Upper lobe of right lung (tissue), 1 donor: ENCODE measurements around the gene METAP1. TPM values are rescaled to one million over a fixed set of nuclear protein-coding genes. Genes with fewer than 3 reads are reported as not detected.

ENCODE experiments used
- ATAC-seq: fragments of 200-7000 bp; cut with Tn5 transposase; one replicate; pipeline ENCODE4 v1.9.1; 2020; ENCODE audit warnings: mild to moderate bottlenecking, moderate library complexity
- DNase-seq: peaks from one replicate; pipeline ENCODE4 v3.0.0-alpha.2; 2020
- H3K27ac ChIP-seq: fragments of 200-600 bp; one replicate; pipeline ENCODE4 v1.8.0; 2022
- H3K27me3 ChIP-seq: fragments of 200-600 bp; one replicate; pipeline ENCODE4 v1.8.0; 2022; ENCODE audit warnings: mild to moderate bottlenecking
- H3K36me3 ChIP-seq: fragments of 200-600 bp; one replicate; pipeline ENCODE4 v1.8.0; 2022
- H3K4me1 ChIP-seq: fragments of 200-600 bp; one replicate; pipeline ENCODE4 v1.8.0; 2022
- H3K4me3 ChIP-seq: fragments of 200-600 bp; one replicate; pipeline ENCODE4 v1.8.0; 2022; ENCODE audit warnings: mild to moderate bottlenecking
- H3K9me3 ChIP-seq: fragments of 200-600 bp; one replicate; pipeline ENCODE4 v1.8.0; 2022
- CTCF ChIP-seq: fragments of 200-600 bp; IDR thresholded peaks from one replicate; pipeline ENCODE4 v1.8.0; 2022; ENCODE audit warnings: antibody characterized with exemption
- intact Hi-C: fragments of 100-400 bp; cut with DNase I; formaldehyde crosslinking; loops from one replicate; pipeline ENCODE4 v1.11.0; 2022
- total RNA-seq: library from RNA; stranded (reverse); fragmentation: NEBNext Ultra II Directional; extraction: Animal tissue kit (Norgen Biotek cat#: 25700); gene quantifications from one replicate; pipeline ENCODE4 v1.2.1, GENCODE V29; 2021
- donor health status: DM: no; HTN: yes; CAD: no; lungs with severe emphysema.

Gene METAP1
- total RNA-seq, 1 donor from 2014 or later, result 30.4 TPM

GRCh38 chr4:98958065-98958464, 37.5 kb upstream of the METAP1 start:
- H3K4me1 ChIP-seq, result no peaks in the 10 kb centered on the region
- ATAC-seq, result no peak
- no peaks in the 10 kb centered on the region for H3K36me3 ChIP-seq
- intact Hi-C loops, result no loop called here
- no peak overlapping the region for H3K27ac ChIP-seq
- no peak for TF ChIP-seq CTCF
- no peaks in the 10 kb centered on the region for H3K9me3 ChIP-seq
- no peaks in the 10 kb centered on the region for H3K27me3 ChIP-seq
- no peak for DNase-seq
- no peak overlapping the region for H3K4me3 ChIP-seq

GRCh38 chr4:98959411-98959810, 36.1 kb upstream of the METAP1 start:
- Histone ChIP-seq H3K27me3 (no peaks in the 10 kb centered on the region), H3K4me3 (no peak overlapping the region), H3K4me1 (no peaks in the 10 kb centered on the region), H3K36me3 (no peaks in the 10 kb centered on the region), H3K9me3 (no peaks in the 10 kb centered on the region), H3K27ac (no peak overlapping the region)
- no peak for TF ChIP-seq CTCF
- DNase-seq, result no peak
- intact Hi-C loops, result no loop called here
- ATAC-seq, result no peak

GRCh38 chr4:98961770-98962169, 33.8 kb upstream of the METAP1 start:
- Histone ChIP-seq H3K27me3 (no peaks in the 10 kb centered on the region), H3K4me1 (no peaks in the 10 kb centered on the region), H3K9me3 (no peaks in the 10 kb centered on the region), H3K27ac (no peak overlapping the region), H3K36me3 (no peaks in the 10 kb centered on the region), H3K4me3 (no peak overlapping the region)
- intact Hi-C loops, result no loop called here
- no peak for DNase-seq
- no peak for TF ChIP-seq CTCF
- no peak for ATAC-seq

GRCh38 chr4:98963538-98964433, 31.7 kb upstream of the METAP1 start:
- intact Hi-C loops, result no loop called here
- no peak overlapping the region for H3K27ac ChIP-seq
- no peaks in the 10 kb centered on the region for H3K9me3 ChIP-seq
- H3K27me3 ChIP-seq, result no peaks in the 10 kb centered on the region
- DNase-seq (no peak), ATAC-seq (no peak)
- no peak for TF ChIP-seq CTCF
- H3K36me3 ChIP-seq, result no peaks in the 10 kb centered on the region
- H3K4me1 ChIP-seq, result no peaks in the 10 kb centered on the region
- H3K4me3 ChIP-seq, result no peak overlapping the region

GRCh38 chr4:98966926-98967325, 28.6 kb upstream of the METAP1 start:
- no peak overlapping the region for H3K27ac ChIP-seq
- no peak overlapping the region for H3K4me3 ChIP-seq
- ATAC-seq (no peak), DNase-seq (no peak)
- H3K4me1 ChIP-seq, result no peaks in the 10 kb centered on the region
- no peaks in the 10 kb centered on the region for H3K27me3 ChIP-seq
- no peaks in the 10 kb centered on the region for H3K9me3 ChIP-seq
- no peak for TF ChIP-seq CTCF
- intact Hi-C loops, result no loop called here
- no peaks in the 10 kb centered on the region for H3K36me3 ChIP-seq
